Measurements from ENCODE around the gene PTRHD1. TPM values are rescaled to one million over a fixed set of nuclear protein-coding genes. Genes with fewer than 3 reads are reported as not detected.
A peak's percentile ranks its signal among the peaks of the same experiment; 100 is the strongest.

The PTRHD1 gene
- total RNA-seq, 1 donor from 2014 or later: 31.4 TPM

DNA sequence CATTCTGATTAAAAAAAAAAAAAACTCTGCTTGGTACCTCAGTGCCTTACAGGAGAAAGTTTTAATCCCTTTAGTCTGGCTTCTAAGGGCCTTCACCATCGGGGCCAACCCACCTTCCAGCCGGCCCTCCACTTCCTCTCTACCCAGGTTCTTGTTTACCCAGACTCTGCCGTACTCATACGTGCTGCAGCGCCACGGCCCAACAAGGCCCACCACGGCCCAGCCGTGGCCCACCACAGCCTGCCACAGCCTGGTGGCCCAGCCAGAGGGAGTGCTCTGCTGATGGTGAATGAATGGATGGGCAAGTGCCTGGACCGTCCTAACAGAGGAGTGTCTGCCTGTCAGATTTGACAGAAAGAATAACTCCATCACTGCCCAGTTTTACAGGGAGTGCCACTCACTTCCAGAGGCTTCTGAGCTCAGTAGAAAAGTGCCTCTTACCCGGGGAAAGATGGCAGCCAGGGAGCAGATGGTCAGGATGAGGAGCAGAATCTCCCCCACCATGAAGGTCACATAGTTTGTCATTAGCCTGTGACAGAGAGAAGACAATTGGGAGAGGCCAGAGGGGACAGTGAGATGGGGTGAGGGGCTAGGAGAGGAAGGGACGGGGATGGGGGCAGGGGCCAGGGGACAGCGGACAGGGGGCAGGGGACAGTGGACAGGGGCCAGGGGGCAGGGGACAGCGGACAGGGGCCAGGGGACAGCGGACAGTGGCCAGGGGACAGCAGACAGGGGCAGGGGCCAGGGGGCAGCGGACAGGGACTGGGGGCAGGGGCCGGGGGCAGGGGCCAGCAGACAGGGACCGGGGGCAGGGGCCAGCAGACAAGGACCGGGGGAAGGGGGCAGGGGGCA lies 38.3 kb upstream of the PTRHD1 start:
- ATAC-seq (ENCODE audit: poor library complexity): no peak
- DNase-seq: no peak
- intact Hi-C loops (cut with DNase I): no loop called here

DNA sequence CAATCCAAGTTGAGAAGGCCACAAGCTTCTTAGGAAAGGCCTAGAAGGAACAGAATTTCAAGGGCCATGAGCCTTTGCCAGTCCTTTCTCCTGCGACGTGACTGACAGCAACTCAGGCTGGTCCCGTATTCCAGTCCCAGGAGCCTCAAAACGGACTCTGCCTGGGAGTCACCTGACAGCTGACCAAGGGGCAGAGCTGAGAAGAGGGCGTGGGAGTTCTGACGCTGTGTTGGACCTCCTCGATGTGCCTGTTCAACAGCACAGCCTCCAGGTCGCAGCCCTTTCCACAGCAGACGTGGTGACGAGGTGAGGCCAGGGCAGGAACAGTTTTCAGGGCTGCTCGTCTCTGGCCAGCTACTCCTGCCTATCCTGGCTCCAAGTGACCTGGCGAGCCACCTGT lies 37.6 kb upstream of the PTRHD1 start:
- DNase-seq: no peak

DNA sequence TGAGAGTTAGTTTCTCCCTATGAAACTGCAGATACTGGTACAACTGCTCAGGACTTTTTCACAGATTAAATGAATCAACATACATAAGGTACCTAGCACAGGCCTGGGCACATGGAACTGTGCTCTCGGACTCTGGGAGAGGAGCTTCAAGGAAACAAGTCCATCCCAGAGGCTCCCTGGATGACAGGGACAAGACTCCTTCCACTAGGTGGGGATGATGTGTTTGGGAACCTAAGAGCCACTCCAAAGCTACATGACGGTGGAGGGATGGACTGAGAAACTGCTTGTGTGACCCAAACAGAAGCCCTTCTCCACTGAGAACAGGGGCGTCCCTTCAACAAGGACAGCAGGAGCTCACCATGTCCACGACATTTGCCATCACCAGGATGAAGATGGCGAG lies 37.2 kb upstream of the PTRHD1 start:
- ATAC-seq (ENCODE audit: poor library complexity): no peak
- intact Hi-C loops (cut with DNase I): no loop called here
- DNase-seq: peak; percentile 13

More for the DNA sequence above, 37.6 kb upstream of the PTRHD1 start:
- intact Hi-C loops (cut with DNase I): no loop called here
- ATAC-seq (ENCODE audit: poor library complexity): no peak

DNA sequence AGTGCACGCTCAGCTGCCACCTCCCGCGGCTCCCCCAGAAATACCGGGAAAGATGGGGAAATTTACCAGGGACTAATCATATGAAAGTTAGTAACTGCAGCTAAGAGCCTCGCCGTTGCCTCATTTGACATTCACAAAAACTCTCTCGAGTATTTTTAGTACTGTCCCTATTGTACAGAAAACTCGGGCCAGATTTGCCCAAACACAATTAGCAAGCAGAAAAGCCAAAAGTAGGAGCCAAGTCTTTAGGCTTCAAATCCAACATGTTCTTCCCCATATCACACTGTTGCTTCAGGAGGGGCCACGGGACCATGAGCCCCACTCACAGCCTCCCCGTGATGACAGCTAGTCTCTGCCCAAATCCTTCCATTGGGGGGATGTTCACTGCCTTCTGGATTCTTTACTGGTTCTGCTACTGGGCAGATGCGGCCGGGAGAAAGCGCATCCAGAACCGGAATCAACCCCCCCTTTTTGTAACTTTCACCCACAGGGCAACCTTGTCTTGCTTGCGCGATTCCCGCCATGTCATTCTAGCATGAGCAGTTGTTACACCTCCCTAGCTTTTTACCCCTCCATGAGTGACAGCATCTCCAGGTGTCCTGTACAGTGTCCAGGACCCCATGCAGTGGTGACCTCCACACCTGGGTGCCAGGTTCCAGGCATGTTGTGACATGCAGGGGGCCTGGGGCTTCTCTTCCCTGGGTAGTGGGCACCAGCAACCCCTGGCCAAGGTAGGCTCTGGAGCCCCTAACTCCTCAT lies 35.2 kb upstream of the PTRHD1 start:
- ATAC-seq (ENCODE audit: poor library complexity): no peak
- no peak for DNase-seq
- intact Hi-C loops (cut with DNase I): no loop called here

DNA sequence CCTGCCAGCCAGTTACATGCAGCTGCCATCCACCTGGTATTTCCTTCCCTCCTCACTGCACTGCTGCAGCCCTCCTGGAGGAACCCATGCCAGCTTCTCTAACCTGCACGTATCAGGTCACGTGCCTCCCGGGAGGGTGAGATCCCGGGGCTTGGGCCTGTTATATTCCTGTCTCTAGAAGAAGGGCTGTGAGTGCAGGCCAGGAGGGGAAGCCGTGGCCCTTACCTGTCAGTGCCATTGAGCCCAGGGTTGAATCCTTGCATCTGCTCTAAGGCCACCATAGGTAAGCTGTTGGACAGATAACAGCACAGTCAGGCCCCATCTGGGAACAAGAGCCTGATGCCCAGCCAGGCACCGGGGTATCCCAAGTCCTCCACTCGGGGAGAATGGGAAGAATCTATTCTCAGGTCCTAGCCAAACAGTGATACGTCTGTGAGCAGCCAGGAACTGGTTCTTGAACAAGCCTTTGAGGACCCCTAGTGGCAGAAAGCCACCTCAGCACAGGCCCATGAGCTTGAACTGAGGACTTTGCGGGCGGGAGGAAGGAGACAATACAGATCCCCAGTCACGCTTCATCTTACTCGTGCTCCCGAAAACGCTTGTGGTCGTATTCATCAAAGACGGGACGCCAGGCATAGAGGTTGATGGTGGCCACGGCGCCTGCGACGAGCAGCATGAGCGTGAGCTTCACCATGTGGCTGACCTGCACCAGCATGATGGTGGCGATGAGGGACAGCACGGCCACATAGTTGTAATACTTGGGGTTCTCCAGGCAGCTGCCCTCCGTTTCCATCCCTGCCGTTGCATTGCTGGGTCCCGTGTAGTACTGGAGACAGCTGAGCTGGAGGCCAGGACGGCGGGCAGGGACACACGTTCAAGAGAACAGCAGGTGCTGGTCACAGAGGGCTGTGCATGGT lies 34.4 kb upstream of the PTRHD1 start:
- peak; percentile 93 for ATAC-seq (ENCODE audit: poor library complexity)
- intact Hi-C loops (cut with DNase I): loop anchor here (2.0 kb wide), 1 partner anchor 417 kb away; no protein-coding TSS in a partner anchor
- peak; percentile 83 for DNase-seq

DNA sequence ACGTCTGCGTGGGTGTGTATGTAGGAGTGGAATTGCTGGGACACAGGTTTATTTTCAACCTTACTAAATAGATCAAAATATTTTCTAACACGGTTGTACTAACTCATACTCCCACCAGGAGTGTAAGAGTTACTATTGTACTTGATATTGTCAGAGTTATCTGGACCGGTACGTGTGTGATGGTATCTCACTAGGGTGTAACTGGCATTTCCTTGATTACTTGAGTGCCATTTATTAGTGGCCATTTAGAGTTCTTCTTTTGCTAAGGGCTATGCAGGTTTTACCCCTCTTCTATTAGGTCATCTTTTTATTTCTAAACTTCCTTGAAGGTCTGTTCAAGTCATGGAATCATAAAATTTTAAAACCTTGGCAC lies 33.6 kb upstream of the PTRHD1 start:
- no peak for DNase-seq
- intact Hi-C loops (cut with DNase I): loop anchor here (2.0 kb wide), 1 partner anchor 416 kb away; no protein-coding TSS in a partner anchor
- no peak for ATAC-seq (ENCODE audit: poor library complexity)

DNA sequence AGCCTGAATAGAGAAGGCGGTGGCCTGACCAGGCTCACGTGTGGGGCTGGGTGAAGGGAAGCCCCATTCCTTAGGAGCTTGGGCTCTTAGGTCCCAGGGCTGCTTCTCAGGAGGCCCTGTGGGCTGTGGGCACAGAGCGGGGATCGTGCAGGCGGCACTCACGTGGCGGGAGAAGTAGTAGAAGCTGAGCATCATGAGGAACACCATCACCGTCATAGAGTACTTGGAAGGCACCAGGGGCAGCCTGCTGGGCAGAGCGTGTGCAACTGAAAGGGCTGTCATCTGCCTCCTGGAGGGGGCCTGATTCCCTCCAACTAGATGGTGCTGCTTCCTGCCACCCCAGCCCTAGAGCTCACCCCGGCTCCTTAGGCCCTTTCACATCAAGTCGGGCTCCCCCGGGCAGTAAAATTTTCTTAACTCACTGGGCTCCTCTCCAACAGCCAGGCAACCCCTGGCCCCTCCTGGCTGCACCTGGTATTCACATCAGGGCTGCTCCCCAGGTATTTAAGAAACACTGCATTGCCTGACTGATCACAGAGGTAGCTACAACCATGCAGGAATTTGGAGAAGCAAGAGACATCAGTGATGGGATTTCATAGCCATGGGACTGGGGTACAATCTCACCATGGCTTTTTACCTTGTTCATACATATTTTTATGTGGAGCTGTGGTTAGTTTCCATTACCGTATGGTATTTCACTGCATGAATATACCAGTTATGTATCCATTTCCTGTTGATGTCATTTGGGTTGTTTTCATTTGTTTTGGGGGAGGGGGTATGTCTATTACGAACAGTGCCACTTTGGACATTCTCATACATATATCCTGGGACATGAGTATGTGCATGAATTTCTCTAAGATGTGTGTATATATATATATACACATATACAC lies 32.9 kb upstream of the PTRHD1 start:
- intact Hi-C loops (cut with DNase I): loop anchor here (2.0 kb wide), 1 partner anchor 415 kb away; no protein-coding TSS in a partner anchor
- DNase-seq: no peak
- ATAC-seq (ENCODE audit: poor library complexity): no peak

DNA sequence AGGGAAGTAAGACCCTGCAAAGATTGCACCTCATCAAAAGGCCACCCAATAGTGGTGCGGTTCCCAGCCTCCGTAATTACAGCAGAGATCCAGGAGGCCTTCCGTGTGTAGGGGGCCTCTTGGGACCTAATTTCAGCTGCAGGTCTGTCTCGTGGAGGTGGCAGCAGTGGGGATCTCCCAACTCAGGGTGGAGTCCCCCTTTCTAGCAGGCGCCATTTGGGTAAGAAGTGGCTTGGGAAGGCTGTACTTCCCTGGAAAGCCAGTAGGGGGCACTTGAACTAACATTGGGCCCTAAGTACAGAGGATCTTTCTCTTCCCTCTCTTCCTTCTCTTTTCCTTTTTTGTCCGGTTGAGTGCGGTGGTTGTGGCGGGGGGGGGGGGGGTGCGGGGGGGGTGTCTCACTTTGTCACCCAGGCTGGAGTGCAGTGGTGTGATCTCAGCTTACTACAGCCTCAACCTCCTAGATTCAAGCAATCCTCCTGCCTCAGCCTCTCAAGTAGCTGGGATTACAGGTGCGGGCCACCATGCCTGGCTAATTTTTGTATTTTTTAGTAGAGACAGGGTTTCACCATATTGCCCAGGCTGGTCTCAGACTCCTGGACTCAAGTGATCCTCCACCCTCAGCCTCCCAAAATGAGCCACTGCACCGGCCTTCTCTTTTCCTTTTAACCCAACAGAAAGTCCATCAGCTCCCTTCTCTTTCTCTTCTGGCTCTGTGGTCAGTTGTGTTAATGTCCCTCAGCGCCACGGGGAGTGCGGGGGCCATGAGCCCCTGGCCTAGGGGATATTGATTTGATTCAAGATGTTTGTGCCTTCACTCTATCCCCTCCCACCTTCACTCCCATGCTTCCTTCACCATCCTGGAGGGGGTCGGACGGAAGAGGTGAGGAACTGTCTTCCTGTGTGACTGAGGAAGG lies 32.0 kb upstream of the PTRHD1 start:
- no peak for DNase-seq
- intact Hi-C loops (cut with DNase I): no loop called here

DNA sequence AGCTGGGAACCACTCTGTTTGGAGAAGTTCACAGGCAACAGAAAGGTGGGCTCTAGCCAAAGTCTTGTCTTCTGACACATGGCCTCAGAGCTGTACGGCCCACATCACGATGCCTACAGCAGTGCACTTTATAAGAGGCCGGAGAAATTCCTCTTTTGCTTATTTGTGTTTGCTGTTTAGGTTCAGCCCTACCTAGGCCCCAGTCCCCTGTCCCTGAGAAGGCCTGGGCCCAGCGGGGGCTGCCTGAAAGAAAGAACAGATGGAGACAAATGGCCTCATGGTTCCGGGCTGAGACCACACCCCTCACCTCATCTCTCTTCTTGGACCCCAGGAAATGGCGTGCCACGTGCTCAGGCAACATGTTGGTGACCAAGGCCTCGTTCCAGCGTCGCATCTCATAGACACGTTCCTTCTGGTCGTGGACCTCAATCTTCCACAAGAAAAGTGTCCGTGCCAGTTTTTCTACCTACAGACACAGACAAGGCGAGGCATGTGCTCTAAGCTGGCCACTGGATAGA lies 30.9 kb upstream of the PTRHD1 start:
- DNase-seq: peak; percentile 39
- intact Hi-C loops (cut with DNase I): no loop called here
- no peak for ATAC-seq (ENCODE audit: poor library complexity)

More for the DNA sequence above, 32.0 kb upstream of the PTRHD1 start:
- no peak for ATAC-seq (ENCODE audit: poor library complexity)

DNA sequence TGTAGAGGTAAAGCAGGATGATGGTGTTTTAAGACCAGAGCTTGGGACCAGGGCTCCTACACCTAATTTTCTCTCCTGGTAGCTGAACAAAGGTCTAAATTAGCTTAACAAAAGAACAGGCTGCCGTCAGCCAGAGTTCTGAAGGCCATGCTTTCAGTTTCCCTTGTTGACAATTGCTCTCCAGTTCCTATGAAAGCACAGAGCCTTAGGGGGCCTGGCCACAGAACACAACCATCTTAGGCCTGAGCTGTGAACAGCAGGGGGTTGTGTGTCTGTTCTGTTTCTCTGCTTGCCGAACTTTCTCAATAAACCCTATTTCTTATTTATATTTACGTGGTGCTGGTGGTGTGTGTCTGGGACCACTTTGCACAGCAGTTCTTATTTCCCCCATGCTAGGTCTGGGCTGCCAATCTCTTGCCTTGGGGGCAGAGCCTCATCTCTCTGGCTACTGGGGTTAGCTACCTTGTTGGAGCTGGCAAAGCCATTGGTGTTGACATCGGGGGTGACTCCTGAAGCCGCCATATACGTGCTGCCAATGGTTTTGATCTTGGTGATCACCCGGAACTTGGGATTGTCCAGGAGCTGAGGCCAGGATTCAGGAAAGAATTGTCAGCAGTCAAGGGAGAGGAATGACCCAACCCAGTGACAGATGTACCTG lies 29.0 kb upstream of the PTRHD1 start:
- DNase-seq (no peak), ATAC-seq (ENCODE audit: poor library complexity) (no peak)
- intact Hi-C loops (cut with DNase I): no loop called here

DNA sequence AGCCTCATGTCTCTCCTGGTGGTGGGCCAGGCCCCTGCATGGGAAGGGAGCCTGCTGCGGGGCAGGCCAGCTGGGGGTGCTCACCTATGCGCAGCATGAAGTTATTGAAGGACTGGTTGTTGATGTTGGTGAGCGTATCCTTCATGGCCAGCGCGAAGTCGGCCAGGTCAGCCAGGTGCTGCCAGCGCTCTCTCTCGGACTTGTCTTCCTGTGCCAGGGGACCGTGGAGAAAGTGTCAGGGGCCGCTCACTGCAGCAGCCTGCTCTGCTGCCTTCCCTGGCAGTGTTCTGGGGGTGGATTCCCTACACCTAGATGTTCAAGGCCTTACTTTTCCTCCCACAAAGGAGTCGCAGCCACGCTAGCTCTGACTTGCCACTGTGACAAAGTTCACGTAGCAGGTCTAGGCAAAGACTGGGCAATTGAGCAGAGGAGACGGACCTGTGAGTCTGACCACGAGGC lies 28.3 kb upstream of the PTRHD1 start:
- no peak for ATAC-seq (ENCODE audit: poor library complexity)
- peak; percentile 34 for DNase-seq
- intact Hi-C loops (cut with DNase I): no loop called here

DNA sequence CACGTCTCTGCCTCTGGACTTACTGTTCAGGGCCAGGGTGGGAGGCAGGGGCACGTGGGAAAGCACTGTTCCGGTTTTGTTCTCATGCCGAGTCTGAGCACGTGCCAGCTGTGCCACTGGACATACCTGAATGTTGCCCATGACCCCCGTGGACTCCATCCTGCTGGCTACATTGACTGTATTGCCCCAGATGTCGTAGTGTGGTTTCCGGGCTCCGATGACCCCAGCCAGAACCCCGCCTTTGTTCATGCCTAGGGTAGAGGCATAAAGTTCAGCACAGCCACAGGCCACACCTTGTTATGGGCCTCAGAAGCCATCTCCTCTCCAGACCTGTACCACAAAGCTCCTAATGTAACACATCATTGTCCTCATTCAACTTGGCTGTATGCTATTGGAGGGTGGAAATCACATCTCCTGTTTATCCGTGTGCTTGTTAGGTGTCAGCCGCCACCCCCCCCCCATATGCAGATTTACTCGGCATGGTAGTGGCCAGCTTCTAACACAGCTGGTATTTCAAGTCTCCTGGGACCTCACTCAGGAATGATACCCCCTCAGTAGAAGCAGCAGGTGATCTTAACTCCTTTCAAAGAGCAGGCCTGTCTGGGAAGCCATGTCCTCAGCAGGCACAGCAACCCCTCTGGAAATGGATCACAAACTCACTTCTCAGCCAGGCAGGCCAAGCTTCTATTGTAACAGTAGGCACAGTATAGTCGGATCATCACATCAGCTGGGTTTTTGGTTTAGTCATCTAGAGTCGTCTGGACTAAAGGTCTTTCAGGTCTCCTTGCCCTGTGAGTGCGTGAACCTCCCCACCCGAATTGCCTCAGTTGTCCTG lies 27.6 kb upstream of the PTRHD1 start:
- intact Hi-C loops (cut with DNase I): no loop called here
- DNase-seq (no peak), ATAC-seq (ENCODE audit: poor library complexity) (no peak)

DNA sequence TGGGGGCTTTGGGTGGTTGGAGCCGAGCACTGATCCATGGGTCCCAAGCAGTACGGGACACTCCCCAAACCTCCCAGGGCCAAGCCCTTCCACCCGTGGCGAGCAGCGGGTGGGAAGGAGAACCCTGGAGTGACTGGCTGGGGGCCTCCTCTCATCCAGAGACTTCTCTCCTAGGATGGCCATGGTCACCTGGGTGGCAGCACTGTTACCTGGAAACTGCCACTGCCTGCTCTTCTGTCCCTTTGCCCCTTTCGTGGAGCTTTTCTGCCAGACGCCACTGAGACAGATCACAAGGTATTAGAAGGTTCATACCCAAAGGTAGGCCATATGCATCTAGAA lies 27.0 kb upstream of the PTRHD1 start:
- intact Hi-C loops (cut with DNase I): no loop called here
- ATAC-seq (ENCODE audit: poor library complexity) (no peak), DNase-seq (no peak)

DNA sequence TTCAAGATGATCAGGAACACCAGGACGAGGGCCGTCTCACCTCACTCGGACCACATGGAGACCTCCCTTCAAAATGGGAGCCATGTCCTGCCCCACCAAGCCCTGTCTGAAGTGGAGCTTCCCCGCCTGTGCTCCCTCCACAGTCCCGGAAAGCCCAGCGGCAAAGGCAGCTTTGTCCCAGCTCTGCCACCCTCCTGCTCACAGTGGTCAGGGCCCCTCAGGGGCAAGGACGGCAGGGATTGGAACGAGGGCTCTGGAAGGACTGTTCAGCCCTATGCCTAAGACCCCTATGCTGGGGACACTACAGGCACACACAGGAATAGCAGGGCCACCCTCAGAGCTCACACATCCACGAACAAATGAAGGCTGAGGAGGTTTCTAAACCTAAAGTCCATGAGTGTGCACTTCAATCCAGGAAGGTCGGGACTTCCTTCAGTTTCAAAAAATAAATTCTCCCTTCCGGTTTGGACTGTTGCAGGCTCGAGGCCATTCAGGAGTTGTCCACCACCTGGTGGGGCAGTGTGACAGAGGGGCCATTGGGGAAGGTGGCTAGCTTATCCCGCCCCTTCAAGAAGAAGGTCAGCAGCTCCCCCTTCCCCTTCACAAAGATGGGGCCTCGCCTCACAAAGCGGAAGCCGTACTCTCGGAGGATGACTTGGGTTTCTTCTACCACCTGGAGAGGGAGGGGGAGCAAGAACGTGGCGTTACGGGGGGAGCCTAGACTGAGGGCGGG lies 26.4 kb upstream of the PTRHD1 start:
- ATAC-seq (ENCODE audit: poor library complexity): no peak
- intact Hi-C loops (cut with DNase I): no loop called here
- DNase-seq: no peak

DNA sequence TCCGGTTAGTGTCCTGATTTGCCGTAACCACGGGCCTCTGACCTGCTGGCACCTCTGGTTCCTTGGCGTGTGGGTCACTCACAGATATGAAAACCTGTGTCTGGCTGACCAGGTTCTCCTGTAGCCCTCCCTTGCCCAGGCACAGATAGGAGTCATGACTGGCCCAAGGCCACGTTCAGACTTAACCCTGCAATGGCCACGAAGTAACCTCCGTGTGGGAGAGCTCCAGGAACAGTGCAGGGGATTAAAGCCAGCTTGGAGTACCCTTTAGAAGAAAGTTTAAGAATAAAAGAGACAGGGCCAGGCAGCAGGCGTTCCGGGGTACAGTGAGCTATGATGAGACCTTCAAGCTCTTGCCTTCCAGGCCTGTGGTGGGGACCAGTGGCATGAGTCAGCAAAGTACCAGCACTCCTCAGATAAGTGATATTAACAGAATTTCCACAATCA lies 25.6 kb upstream of the PTRHD1 start:
- no peak for DNase-seq
- peak; percentile 51 for ATAC-seq (ENCODE audit: poor library complexity)
- intact Hi-C loops (cut with DNase I): no loop called here
